Measurements from ENCODE around the gene CAMK1.

GRCh38 chr3:9781551-9781950 lies 11.8 kb upstream of the CAMK1 start:
- TF ChIP-seq POLR2A (IDR thresholded peaks at IDR 0.05; ENCODE audit: low read length) (no peak), GATA1 (IDR thresholded peaks at IDR 0.05; ENCODE audit: low read depth, low read length) (no peak)

Data from erythroblast (primary cell).